Activated CD4-positive, alpha-beta T cell treated with anti-CD3 and anti-CD28 coated beads, Interleukin-2, amount 10 ng/mL, durations not matched to agents 24 days and 14 days (primary cell): ENCODE measurements around the gene FBXL17. TPM values are rescaled to one million over a fixed set of nuclear protein-coding genes. Genes with fewer than 3 reads are reported as not detected.

Experiments
- DNase-seq: peaks from one replicate; pipeline ENCODE4 v3.0.0; 2022
- H3K27ac Mint-ChIP-seq: one replicate; pipeline ENCODE4 v1.8.0; 2022; ENCODE audit warnings: mild to moderate bottlenecking, mixed read lengths
- H3K27me3 Mint-ChIP-seq: one replicate; pipeline ENCODE4 v1.8.0; 2022; ENCODE audit warnings: mixed read lengths
- H3K36me3 Mint-ChIP-seq: one replicate; pipeline ENCODE4 v1.8.0; 2022; ENCODE audit warnings: low read depth, mild to moderate bottlenecking, mixed read lengths
- H3K4me1 Mint-ChIP-seq: one replicate; pipeline ENCODE4 v1.8.0; 2021; ENCODE audit warnings: mixed read lengths
- H3K4me3 Mint-ChIP-seq: one replicate; pipeline ENCODE4 v1.8.0; 2022; ENCODE audit warnings: mild to moderate bottlenecking, moderate library complexity, mixed read lengths
- H3K9me3 Mint-ChIP-seq: one replicate; pipeline ENCODE4 v1.8.0; 2021; ENCODE audit warnings: mixed read lengths
- intact Hi-C: fragments of 100-400 bp; cut with micrococcal nuclease; formaldehyde crosslinking; loops from one replicate; pipeline ENCODE4 v1.15.1; 2023
- total RNA-seq: library from RNA; stranded (reverse); gene quantifications from 2 replicates; pipeline ENCODE4 v1.2.3, GENCODE V29; 2022

The FBXL17 gene
- total RNA-seq, 1 donor from 2014 or later: 7.5 TPM

- H3K27ac Mint-ChIP-seq: no peak overlapping the region
- peak; percentile 35 for DNase-seq
- H3K4me3 Mint-ChIP-seq: no peak overlapping the region
- peaks cover 3% of the 10 kb centered on the region for H3K9me3 Mint-ChIP-seq
- intact Hi-C loops: no loop called here
- no peaks in the 10 kb centered on the region for H3K36me3 Mint-ChIP-seq
- H3K27me3 Mint-ChIP-seq: no peaks in the 10 kb centered on the region
- H3K4me1 Mint-ChIP-seq: peaks cover 2% of the 10 kb centered on the region
These were observed 514.6 kb downstream of the FBXL17 start for GRCh38 chr5:107867266-107867665.

GRCh38 chr5:107864793-107865192 is 517.1 kb downstream of the FBXL17 start:
- H3K4me1 Mint-ChIP-seq: peaks cover 2% of the 10 kb centered on the region
- no peak for DNase-seq
- peaks cover 2% of the 10 kb centered on the region for H3K9me3 Mint-ChIP-seq
- H3K4me3 Mint-ChIP-seq: no peak overlapping the region
- no peak overlapping the region for H3K27ac Mint-ChIP-seq
- no peaks in the 10 kb centered on the region for H3K36me3 Mint-ChIP-seq
- intact Hi-C loops: no loop called here
- no peaks in the 10 kb centered on the region for H3K27me3 Mint-ChIP-seq

GRCh38 chr5:107863125-107863524 is 518.8 kb downstream of the FBXL17 start:
- H3K36me3 Mint-ChIP-seq: no peaks in the 10 kb centered on the region
- H3K27me3 Mint-ChIP-seq: no peaks in the 10 kb centered on the region
- DNase-seq: no peak
- H3K4me3 Mint-ChIP-seq: no peak overlapping the region
- no peak overlapping the region for H3K27ac Mint-ChIP-seq
- no peaks in the 10 kb centered on the region for H3K4me1 Mint-ChIP-seq
- H3K9me3 Mint-ChIP-seq: no peaks in the 10 kb centered on the region
- intact Hi-C loops: no loop called here

GRCh38 chr5:107861565-107861964 is 520.3 kb downstream of the FBXL17 start:
- Mint-ChIP-seq H3K4me1 (no peaks in the 10 kb centered on the region), H3K27me3 (no peaks in the 10 kb centered on the region), H3K9me3 (no peaks in the 10 kb centered on the region), H3K36me3 (no peaks in the 10 kb centered on the region), H3K27ac (no peak overlapping the region), H3K4me3 (no peak overlapping the region)
- DNase-seq: peak; percentile 47
- intact Hi-C loops: no loop called here

GRCh38 chr5:107860044-107860443 is 521.9 kb downstream of the FBXL17 start:
- H3K27me3 Mint-ChIP-seq: no peaks in the 10 kb centered on the region
- H3K4me3 Mint-ChIP-seq: no peak overlapping the region
- intact Hi-C loops: no loop called here
- no peak overlapping the region for H3K27ac Mint-ChIP-seq
- H3K4me1 Mint-ChIP-seq: no peaks in the 10 kb centered on the region
- no peaks in the 10 kb centered on the region for H3K36me3 Mint-ChIP-seq
- no peaks in the 10 kb centered on the region for H3K9me3 Mint-ChIP-seq
- no peak for DNase-seq

GRCh38 chr5:107858788-107859187 is 523.1 kb downstream of the FBXL17 start:
- H3K27me3 Mint-ChIP-seq: no peaks in the 10 kb centered on the region
- H3K27ac Mint-ChIP-seq: no peak overlapping the region
- intact Hi-C loops: no loop called here
- no peaks in the 10 kb centered on the region for H3K9me3 Mint-ChIP-seq
- no peaks in the 10 kb centered on the region for H3K36me3 Mint-ChIP-seq
- H3K4me1 Mint-ChIP-seq: no peaks in the 10 kb centered on the region
- DNase-seq: no peak
- H3K4me3 Mint-ChIP-seq: no peak overlapping the region

- Mint-ChIP-seq H3K9me3 (no peaks in the 10 kb centered on the region), H3K4me3 (no peak overlapping the region), H3K27ac (no peak overlapping the region), H3K36me3 (no peaks in the 10 kb centered on the region), H3K4me1 (no peaks in the 10 kb centered on the region), H3K27me3 (no peaks in the 10 kb centered on the region)
- DNase-seq: peak; percentile 17
- intact Hi-C loops: no loop called here
These were observed 523.6 kb downstream of the FBXL17 start for GRCh38 chr5:107858324-107858723.

GRCh38 chr5:107857785-107858184 is 524.1 kb downstream of the FBXL17 start:
- Mint-ChIP-seq H3K4me1 (no peaks in the 10 kb centered on the region), H3K4me3 (no peak overlapping the region), H3K27ac (no peak overlapping the region), H3K27me3 (no peaks in the 10 kb centered on the region), H3K9me3 (no peaks in the 10 kb centered on the region), H3K36me3 (no peaks in the 10 kb centered on the region)
- DNase-seq: no peak
- intact Hi-C loops: no loop called here

GRCh38 chr5:107855171-107855570 is 526.7 kb downstream of the FBXL17 start:
- no peak overlapping the region for H3K4me3 Mint-ChIP-seq
- H3K9me3 Mint-ChIP-seq: no peaks in the 10 kb centered on the region
- DNase-seq: peak; percentile 47
- H3K4me1 Mint-ChIP-seq: no peaks in the 10 kb centered on the region
- peaks cover 8% of the 10 kb centered on the region for H3K27me3 Mint-ChIP-seq
- H3K36me3 Mint-ChIP-seq: no peaks in the 10 kb centered on the region
- no peak overlapping the region for H3K27ac Mint-ChIP-seq
- intact Hi-C loops: no loop called here

- Mint-ChIP-seq H3K4me3 (no peak overlapping the region), H3K27me3 (peaks cover 8% of the 10 kb centered on the region), H3K4me1 (no peaks in the 10 kb centered on the region), H3K36me3 (no peaks in the 10 kb centered on the region), H3K9me3 (no peaks in the 10 kb centered on the region), H3K27ac (no peak overlapping the region)
- DNase-seq: peak; percentile 22
- intact Hi-C loops: no loop called here
These were observed 528.2 kb downstream of the FBXL17 start for GRCh38 chr5:107853696-107854095.

GRCh38 chr5:107853031-107853430 is 528.9 kb downstream of the FBXL17 start:
- Mint-ChIP-seq H3K36me3 (no peaks in the 10 kb centered on the region), H3K4me3 (no peak overlapping the region), H3K4me1 (no peaks in the 10 kb centered on the region), H3K27me3 (peaks cover 8% of the 10 kb centered on the region), H3K27ac (no peak overlapping the region), H3K9me3 (no peaks in the 10 kb centered on the region)
- intact Hi-C loops: no loop called here
- DNase-seq: peak; percentile 34

- Mint-ChIP-seq H3K27me3 (peaks cover 12% of the 10 kb centered on the region), H3K9me3 (no peaks in the 10 kb centered on the region), H3K36me3 (no peaks in the 10 kb centered on the region), H3K4me3 (no peak overlapping the region), H3K4me1 (no peaks in the 10 kb centered on the region), H3K27ac (no peak overlapping the region)
- no peak for DNase-seq
- intact Hi-C loops: no loop called here
These were observed 532.8 kb downstream of the FBXL17 start for GRCh38 chr5:107849118-107849517.

GRCh38 chr5:107840592-107840991 is 541.3 kb downstream of the FBXL17 start:
- intact Hi-C loops: no loop called here
- H3K4me3 Mint-ChIP-seq: no peak overlapping the region
- no peaks in the 10 kb centered on the region for H3K36me3 Mint-ChIP-seq
- no peaks in the 10 kb centered on the region for H3K9me3 Mint-ChIP-seq
- H3K27me3 Mint-ChIP-seq: peaks cover 13% of the 10 kb centered on the region
- no peak overlapping the region for H3K27ac Mint-ChIP-seq
- H3K4me1 Mint-ChIP-seq: no peaks in the 10 kb centered on the region
- DNase-seq: no peak

- H3K36me3 Mint-ChIP-seq: no peaks in the 10 kb centered on the region
- no peaks in the 10 kb centered on the region for H3K4me1 Mint-ChIP-seq
- peaks cover 10% of the 10 kb centered on the region for H3K27me3 Mint-ChIP-seq
- no peak overlapping the region for H3K27ac Mint-ChIP-seq
- H3K9me3 Mint-ChIP-seq: no peaks in the 10 kb centered on the region
- DNase-seq: no peak
- intact Hi-C loops: no loop called here
- H3K4me3 Mint-ChIP-seq: no peak overlapping the region
These were observed 541.7 kb downstream of the FBXL17 start for GRCh38 chr5:107840161-107840560.

- H3K36me3 Mint-ChIP-seq: no peaks in the 10 kb centered on the region
- H3K9me3 Mint-ChIP-seq: no peaks in the 10 kb centered on the region
- intact Hi-C loops: no loop called here
- H3K4me3 Mint-ChIP-seq: no peak overlapping the region
- H3K4me1 Mint-ChIP-seq: no peaks in the 10 kb centered on the region
- peaks cover 5% of the 10 kb centered on the region for H3K27me3 Mint-ChIP-seq
- H3K27ac Mint-ChIP-seq: no peak overlapping the region
- no peak for DNase-seq
These were observed 546.8 kb downstream of the FBXL17 start for GRCh38 chr5:107835096-107835495.
